ENCODE data around the gene GRIN3A.

The GRIN3A gene

GRCh38 chr9:101751895-101752294 lies 13.4 kb upstream of the GRIN3A start:
- H3K4me2 ChIP-seq (ENCODE audit: low read depth, low read length, poor library complexity, severe bottlenecking), result no peak overlapping the region
- no peak overlapping the region for H2AFZ ChIP-seq (ENCODE audit: low read length)
- no peaks in the 10 kb centered on the region for H3K9me2 ChIP-seq (replicated peaks; ENCODE audit: low read depth, low read length)
- no peaks in the 10 kb centered on the region for H3K79me2 ChIP-seq (ENCODE audit: insufficient read depth, low read length)
- H3K4me3 ChIP-seq (ENCODE audit: low read length, poor library complexity, severe bottlenecking), result no peak overlapping the region
- TF ChIP-seq EZH2phosphoT487 (IDR thresholded peaks at IDR 0.05; ENCODE audit: borderline replicate concordance) (no peak), CTCF (conservative IDR thresholded peaks at IDR 0.05; ENCODE audit: low read length) (no peak)
- H3K9me3 ChIP-seq (ENCODE audit: insufficient read depth, low read depth, low read length), result no peaks in the 10 kb centered on the region
- no peaks in the 10 kb centered on the region for H3K36me3 ChIP-seq (ENCODE audit: insufficient read depth, low read length)
- no peaks in the 10 kb centered on the region for H3F3A ChIP-seq (ENCODE audit: low read depth)
- no peaks in the 10 kb centered on the region for H3K27me3 ChIP-seq (ENCODE audit: insufficient read depth, low read length, poor library complexity, severe bottlenecking)
- H3K4me1 ChIP-seq (ENCODE audit: insufficient read depth, low read length, poor library complexity, severe bottlenecking), result no peaks in the 10 kb centered on the region
- no peaks in the 10 kb centered on the region for H4K20me1 ChIP-seq (ENCODE audit: insufficient read depth, low read length, poor library complexity, severe bottlenecking)
- no peak overlapping the region for H3K9ac ChIP-seq (ENCODE audit: low read depth, low read length, poor library complexity, severe bottlenecking)

- H3K4me3 ChIP-seq (ENCODE audit: low read length, poor library complexity, severe bottlenecking), result no peak overlapping the region
- H3K9me3 ChIP-seq (ENCODE audit: insufficient read depth, low read depth, low read length), result no peaks in the 10 kb centered on the region
- no peaks in the 10 kb centered on the region for H3K9me2 ChIP-seq (replicated peaks; ENCODE audit: low read depth, low read length)
- TF ChIP-seq CTCF (conservative IDR thresholded peaks at IDR 0.05; ENCODE audit: low read length) (no peak), EZH2phosphoT487 (IDR thresholded peaks at IDR 0.05; ENCODE audit: borderline replicate concordance) (no peak)
- no peaks in the 10 kb centered on the region for H4K20me1 ChIP-seq (ENCODE audit: insufficient read depth, low read length, poor library complexity, severe bottlenecking)
- no peaks in the 10 kb centered on the region for H3K36me3 ChIP-seq (ENCODE audit: insufficient read depth, low read length)
- H2AFZ ChIP-seq (ENCODE audit: low read length), result no peak overlapping the region
- H3K27me3 ChIP-seq (ENCODE audit: insufficient read depth, low read length, poor library complexity, severe bottlenecking), result no peaks in the 10 kb centered on the region
- H3K9ac ChIP-seq (ENCODE audit: low read depth, low read length, poor library complexity, severe bottlenecking), result no peak overlapping the region
- H3F3A ChIP-seq (ENCODE audit: low read depth), result no peaks in the 10 kb centered on the region
- H3K79me2 ChIP-seq (ENCODE audit: insufficient read depth, low read length), result no peaks in the 10 kb centered on the region
- H3K4me2 ChIP-seq (ENCODE audit: low read depth, low read length, poor library complexity, severe bottlenecking), result no peak overlapping the region
- no peaks in the 10 kb centered on the region for H3K4me1 ChIP-seq (ENCODE audit: insufficient read depth, low read length, poor library complexity, severe bottlenecking)
These were observed 864 bp upstream of the GRIN3A start for GRCh38 chr9:101739311-101739710.

- no peaks in the 10 kb centered on the region for H3K9me3 ChIP-seq (ENCODE audit: insufficient read depth, low read depth, low read length)
- no peak overlapping the region for H3K9ac ChIP-seq (ENCODE audit: low read depth, low read length, poor library complexity, severe bottlenecking)
- H2AFZ ChIP-seq (ENCODE audit: low read length), result no peak overlapping the region
- H3K27me3 ChIP-seq (ENCODE audit: insufficient read depth, low read length, poor library complexity, severe bottlenecking), result no peaks in the 10 kb centered on the region
- H3K79me2 ChIP-seq (ENCODE audit: insufficient read depth, low read length), result no peaks in the 10 kb centered on the region
- H3K4me1 ChIP-seq (ENCODE audit: insufficient read depth, low read length, poor library complexity, severe bottlenecking), result no peaks in the 10 kb centered on the region
- H3K4me2 ChIP-seq (ENCODE audit: low read depth, low read length, poor library complexity, severe bottlenecking), result no peak overlapping the region
- no peaks in the 10 kb centered on the region for H3K36me3 ChIP-seq (ENCODE audit: insufficient read depth, low read length)
- TF ChIP-seq EZH2phosphoT487 (IDR thresholded peaks at IDR 0.05; ENCODE audit: borderline replicate concordance) (no peak), CTCF (conservative IDR thresholded peaks at IDR 0.05; ENCODE audit: low read length) (no peak)
- no peak overlapping the region for H3K4me3 ChIP-seq (ENCODE audit: low read length, poor library complexity, severe bottlenecking)
- no peaks in the 10 kb centered on the region for H3F3A ChIP-seq (ENCODE audit: low read depth)
- H3K9me2 ChIP-seq (replicated peaks; ENCODE audit: low read depth, low read length), result no peaks in the 10 kb centered on the region
- H4K20me1 ChIP-seq (ENCODE audit: insufficient read depth, low read length, poor library complexity, severe bottlenecking), result no peaks in the 10 kb centered on the region
These were observed 512 bp downstream of the GRIN3A start for GRCh38 chr9:101737705-101738565.

All from Loucy (cell line).